K562 (cell line): ENCODE data around the gene THAP5. TPM values are rescaled to one million over a fixed set of nuclear protein-coding genes. Genes with fewer than 3 reads are reported as not detected.

Source experiments
- CEBPG ChIP-seq, 3 experiments: fragments of 200-800 bp in 1 of 3; sonication (Bioruptor generic) in 1 of 3; sonication (generic) in 1 of 3; formaldehyde crosslinking in 1 of 3; IDR thresholded peaks in 2 of 3; conservative IDR thresholded peaks in 1 of 3; 2 replicates each; pipeline versions ENCODE4 v1.6.1 to v1.8.0; 2016 to 2022; ENCODE audit warnings: missing compliant biosample characterization in 2 of 3, missing genetic modification characterization in 2 of 3, mild to moderate bottlenecking in 1 of 3, missing genetic modification reagents in 1 of 3
- CXXC5 ChIP-seq: fragments of 250-450 bp; sonication (Bioruptor Pico); IDR thresholded peaks from 2 replicates; pipeline ENCODE4 v1.8.0; 2022; ENCODE audit warnings: inconsistent platforms, mild to moderate bottlenecking, moderate library complexity
- MBD2 ChIP-seq: sonication (generic); IDR thresholded peaks from 2 replicates; pipeline ENCODE4 v1.6.1; 2016; ENCODE audit warnings: low read depth, borderline replicate concordance
- NR2C2 ChIP-seq, 2 experiments: fragments of 200-800 bp in 1 of 2; sonication (Bioruptor generic) in 1 of 2; sonication (generic) in 1 of 2; formaldehyde crosslinking in 1 of 2; IDR thresholded peaks; 2 replicates each; pipeline versions ENCODE4 v1.6.1 to v1.8.0; 2016 to 2022; ENCODE audit warnings: mild to moderate bottlenecking in 1 of 2, missing compliant biosample characterization in 1 of 2, missing genetic modification characterization in 1 of 2, missing genetic modification reagents in 1 of 2
- NUFIP1 ChIP-seq: fragments of 450-650 bp; IDR thresholded peaks from 2 replicates; pipeline ENCODE4 v1.6.1; 2018; ENCODE audit not compliant: partially characterized antibody
- SAP30 ChIP-seq: fragments of 200-600 bp; sonication (generic); IDR thresholded peaks from 2 replicates; pipeline ENCODE4 v1.6.1; 2012; ENCODE audit warnings: borderline replicate concordance, low read depth, mild to moderate bottlenecking, moderate library complexity, low read length, control low read depth, inconsistent platforms; ENCODE audit not compliant: insufficient read depth, poor library complexity, severe bottlenecking
- SPI1 ChIP-seq: IDR thresholded peaks from 2 replicates; pipeline ENCODE4 v1.6.1; 2011; ENCODE audit warnings: low read depth, low read length, control low read depth, borderline replicate concordance
- TEAD2 ChIP-seq: fragments of 450-650 bp; IDR thresholded peaks from 2 replicates; pipeline ENCODE4 v1.6.1; 2016; ENCODE audit warnings: missing genetic modification characterization, control low read depth, missing compliant biosample characterization
- polyA plus RNA-seq, 8 experiments: library from polyadenylated mRNA; depleted of rRNA in 4 of 8; stranded (reverse) in 5 of 8; unstranded in 3 of 8; fragments of >200 nt; fragmentation: Nextera tagmentation in 2 of 8; fragmentation: Illumina TruSeq in 1 of 8; extraction: Ambion mirVana in 2 of 8; extraction: Trizol in 1 of 8; gene quantifications; 2 replicates each; pipeline versions ENCODE4 v1.2.1 to v1.2.3, GENCODE V29; 2011 to 2014; ENCODE audit warnings: inconsistent platforms in 1 of 8, missing spikeins in 1 of 8
- total RNA-seq, 7 experiments: library from RNA; depleted of rRNA in 6 of 7; stranded (reverse); fragments of >200 nt in 6 of 7; fragmentation: Illumina TruSeq in 2 of 7; extraction: Trizol in 2 of 7; gene quantifications; 2 replicates each; pipeline versions ENCODE4 v1.2.1 to v1.2.3, GENCODE V29; 2011 to 2021; ENCODE audit warnings: low replicate concordance in 1 of 7
- TF ChIP-seq, protein P1 (sequence below): fragments of 250-450 bp; sonication (Bioruptor Pico); IDR thresholded peaks from 2 replicates; pipeline ENCODE4 v1.4.0; 2020

THAP5 gene
- total and polyA plus RNA-seq, 9 of the 15 experiments (the other 6 are each of a cell fraction or from before 2014, with no cell fraction given), result 16.5 to 58.1 (median 28.2) TPM

DNA sequence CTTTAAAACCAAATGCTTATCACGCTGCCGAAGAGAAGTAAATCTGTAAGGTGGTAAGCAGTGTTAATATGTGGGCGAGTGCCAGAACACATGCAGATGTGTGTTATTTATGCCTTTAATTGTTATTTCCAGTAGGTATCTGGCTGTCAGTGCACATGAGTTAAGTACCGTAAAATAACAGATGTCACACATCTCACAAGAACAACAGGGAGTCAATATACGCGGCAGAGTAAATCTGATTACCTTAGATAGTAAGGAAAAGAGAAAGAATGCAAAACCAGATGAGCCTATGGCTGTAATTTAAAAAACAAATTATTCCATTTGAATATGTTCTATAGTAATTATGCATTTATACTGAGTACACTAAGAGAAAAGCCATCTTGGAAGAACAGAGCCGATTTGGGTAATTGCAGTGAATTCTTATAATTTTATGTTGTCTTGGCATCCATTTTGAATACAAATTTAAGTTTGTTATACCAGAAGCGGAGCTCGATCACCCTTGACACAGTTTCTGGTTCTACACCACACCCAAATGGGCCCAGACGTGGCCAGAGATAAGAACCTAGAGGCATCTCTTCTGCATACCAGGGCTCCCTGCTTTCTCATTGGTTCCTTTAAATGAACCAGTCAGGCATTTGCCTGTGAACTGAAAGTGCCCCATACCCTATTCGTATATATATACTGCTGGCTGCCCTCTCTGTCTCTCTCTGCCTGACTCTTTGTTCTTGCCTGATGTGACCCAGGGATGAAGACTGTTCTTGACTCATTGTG, 35.0 kb upstream of the THAP5 start (continued):
- TF ChIP-seq, protein P1, sequence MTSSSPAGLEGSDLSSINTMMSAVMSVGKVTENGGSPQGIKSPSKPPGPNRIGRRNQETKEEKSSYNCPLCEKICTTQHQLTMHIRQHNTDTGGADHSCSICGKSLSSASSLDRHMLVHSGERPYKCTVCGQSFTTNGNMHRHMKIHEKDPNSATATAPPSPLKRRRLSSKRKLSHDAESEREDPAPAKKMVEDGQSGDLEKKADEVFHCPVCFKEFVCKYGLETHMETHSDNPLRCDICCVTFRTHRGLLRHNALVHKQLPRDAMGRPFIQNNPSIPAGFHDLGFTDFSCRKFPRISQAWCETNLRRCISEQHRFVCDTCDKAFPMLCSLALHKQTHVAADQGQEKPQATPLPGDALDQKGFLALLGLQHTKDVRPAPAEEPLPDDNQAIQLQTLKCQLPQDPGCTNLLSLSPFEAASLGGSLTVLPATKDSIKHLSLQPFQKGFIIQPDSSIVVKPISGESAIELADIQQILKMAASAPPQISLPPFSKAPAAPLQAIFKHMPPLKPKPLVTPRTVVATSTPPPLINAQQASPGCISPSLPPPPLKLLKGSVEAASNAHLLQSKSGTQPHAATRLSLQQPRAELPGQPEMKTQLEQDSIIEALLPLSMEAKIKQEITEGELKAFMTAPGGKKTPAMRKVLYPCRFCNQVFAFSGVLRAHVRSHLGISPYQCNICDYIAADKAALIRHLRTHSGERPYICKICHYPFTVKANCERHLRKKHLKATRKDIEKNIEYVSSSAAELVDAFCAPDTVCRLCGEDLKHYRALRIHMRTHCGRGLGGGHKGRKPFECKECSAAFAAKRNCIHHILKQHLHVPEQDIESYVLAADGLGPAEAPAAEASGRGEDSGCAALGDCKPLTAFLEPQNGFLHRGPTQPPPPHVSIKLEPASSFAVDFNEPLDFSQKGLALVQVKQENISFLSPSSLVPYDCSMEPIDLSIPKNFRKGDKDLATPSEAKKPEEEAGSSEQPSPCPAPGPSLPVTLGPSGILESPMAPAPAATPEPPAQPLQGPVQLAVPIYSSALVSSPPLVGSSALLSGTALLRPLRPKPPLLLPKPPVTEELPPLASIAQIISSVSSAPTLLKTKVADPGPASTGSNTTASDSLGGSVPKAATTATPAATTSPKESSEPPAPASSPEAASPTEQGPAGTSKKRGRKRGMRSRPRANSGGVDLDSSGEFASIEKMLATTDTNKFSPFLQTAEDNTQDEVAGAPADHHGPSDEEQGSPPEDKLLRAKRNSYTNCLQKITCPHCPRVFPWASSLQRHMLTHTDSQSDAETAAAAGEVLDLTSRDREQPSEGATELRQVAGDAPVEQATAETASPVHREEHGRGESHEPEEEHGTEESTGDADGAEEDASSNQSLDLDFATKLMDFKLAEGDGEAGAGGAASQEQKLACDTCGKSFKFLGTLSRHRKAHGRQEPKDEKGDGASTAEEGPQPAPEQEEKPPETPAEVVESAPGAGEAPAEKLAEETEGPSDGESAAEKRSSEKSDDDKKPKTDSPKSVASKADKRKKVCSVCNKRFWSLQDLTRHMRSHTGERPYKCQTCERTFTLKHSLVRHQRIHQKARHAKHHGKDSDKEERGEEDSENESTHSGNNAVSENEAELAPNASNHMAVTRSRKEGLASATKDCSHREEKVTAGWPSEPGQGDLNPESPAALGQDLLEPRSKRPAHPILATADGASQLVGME, result no peak
- TF ChIP-seq MBD2 (no peak), CXXC5 (peak; percentile 28; the same call in 1 of the 2 replicates), SAP30 (no peak), NUFIP1 (no peak), TEAD2 (tag) (peak; percentile 62; the same call in 1 of the 2 replicates), CEBPG (CRISPR knock-in tag; IDR thresholded peaks at IDR 0.05) (no peak), CEBPG (tag; conservative IDR thresholded peaks at IDR 0.05 in 1 of 2, IDR thresholded peaks at IDR 0.05 in 1 of 2) (no peak), NR2C2 (CRISPR knock-in tag; IDR thresholded peaks at IDR 0.05) (no peak), NR2C2 (tag; IDR thresholded peaks at IDR 0.05) (no peak), SPI1 (no peak)
